ENCODE results near the gene JUP. TPM values are rescaled to one million over a fixed set of nuclear protein-coding genes. Genes with fewer than 3 reads are reported as not detected.

JUP gene
- total and polyA plus RNA-seq, 2 of the 13 experiments (the other 11 are each of a cell fraction or from before 2014, with no cell fraction given), result 12.1 to 20.6 TPM

DNA sequence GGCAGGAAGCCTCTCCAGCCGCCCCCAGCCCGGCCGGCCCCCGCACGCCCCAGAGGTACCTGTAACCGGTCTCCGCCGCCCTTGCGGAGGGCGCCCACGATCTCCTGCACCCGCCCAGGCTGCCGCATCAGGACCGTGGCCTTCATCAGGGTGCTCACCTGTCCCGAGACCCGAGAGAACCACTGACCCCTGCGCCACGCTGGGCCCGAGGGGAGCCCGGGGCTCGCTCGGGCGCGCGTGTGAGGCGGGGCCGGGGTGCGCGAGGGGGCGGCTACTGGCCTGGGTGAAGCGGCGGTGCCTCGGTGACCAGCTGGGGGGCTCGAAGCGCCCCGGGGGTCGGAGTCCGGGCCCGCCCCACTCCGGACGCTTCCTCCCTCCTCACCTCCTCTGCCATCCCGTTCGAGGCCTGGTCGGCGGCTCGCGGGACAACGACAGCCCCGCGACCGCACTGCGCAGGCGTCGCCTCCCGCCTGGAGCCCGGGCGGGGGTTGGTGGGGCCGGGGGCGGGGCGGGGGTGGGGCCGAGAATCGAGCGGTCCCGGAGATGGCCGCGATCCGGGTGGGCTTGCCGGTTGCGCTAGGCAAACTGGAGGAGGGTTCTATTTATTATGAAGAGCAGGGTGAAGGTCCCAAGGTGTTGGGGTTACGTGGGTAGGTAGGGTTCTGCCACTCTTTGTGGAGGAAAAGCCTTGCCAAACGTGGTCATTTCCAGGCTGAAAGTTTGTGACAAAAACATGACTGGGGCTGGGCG, 49.5 kb upstream of the JUP start, which contains the start of gene NT5C3B (continued):
- TF ChIP-seq, protein P1, sequence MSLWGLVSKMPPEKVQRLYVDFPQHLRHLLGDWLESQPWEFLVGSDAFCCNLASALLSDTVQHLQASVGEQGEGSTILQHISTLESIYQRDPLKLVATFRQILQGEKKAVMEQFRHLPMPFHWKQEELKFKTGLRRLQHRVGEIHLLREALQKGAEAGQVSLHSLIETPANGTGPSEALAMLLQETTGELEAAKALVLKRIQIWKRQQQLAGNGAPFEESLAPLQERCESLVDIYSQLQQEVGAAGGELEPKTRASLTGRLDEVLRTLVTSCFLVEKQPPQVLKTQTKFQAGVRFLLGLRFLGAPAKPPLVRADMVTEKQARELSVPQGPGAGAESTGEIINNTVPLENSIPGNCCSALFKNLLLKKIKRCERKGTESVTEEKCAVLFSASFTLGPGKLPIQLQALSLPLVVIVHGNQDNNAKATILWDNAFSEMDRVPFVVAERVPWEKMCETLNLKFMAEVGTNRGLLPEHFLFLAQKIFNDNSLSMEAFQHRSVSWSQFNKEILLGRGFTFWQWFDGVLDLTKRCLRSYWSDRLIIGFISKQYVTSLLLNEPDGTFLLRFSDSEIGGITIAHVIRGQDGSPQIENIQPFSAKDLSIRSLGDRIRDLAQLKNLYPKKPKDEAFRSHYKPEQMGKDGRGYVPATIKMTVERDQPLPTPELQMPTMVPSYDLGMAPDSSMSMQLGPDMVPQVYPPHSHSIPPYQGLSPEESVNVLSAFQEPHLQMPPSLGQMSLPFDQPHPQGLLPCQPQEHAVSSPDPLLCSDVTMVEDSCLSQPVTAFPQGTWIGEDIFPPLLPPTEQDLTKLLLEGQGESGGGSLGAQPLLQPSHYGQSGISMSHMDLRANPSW (CRISPR knock-in tag; IDR thresholded peaks at IDR 0.05; ENCODE audit: borderline replicate concordance), result no peak
- TF ChIP-seq MED8 (CRISPR knock-in tag; IDR thresholded peaks at IDR 0.05; ENCODE audit: insufficient replicate concordance) (no peak), HMGXB3 (CRISPR knock-in tag; IDR thresholded peaks at IDR 0.05; ENCODE audit: borderline replicate concordance) (no peak), ZNF468 (CRISPR knock-in tag; IDR thresholded peaks at IDR 0.05) (no peak), ZNF713 (CRISPR knock-in tag; IDR thresholded peaks at IDR 0.05) (no peak), MBD4 (IDR thresholded peaks at IDR 0.05; ENCODE audit: borderline replicate concordance, low read length) (no peak), ZFP90 (CRISPR knock-in tag; IDR thresholded peaks at IDR 0.05; ENCODE audit: borderline replicate concordance) (no peak), ATF1 (CRISPR knock-in tag; IDR thresholded peaks at IDR 0.05) (no peak), RBFOX2 (IDR thresholded peaks at IDR 0.05; ENCODE audit: low read depth, low read length) (peak; percentile 83), SAP130 (CRISPR knock-in tag; IDR thresholded peaks at IDR 0.05; ENCODE audit: low read depth) (peak; percentile 70), ZNF619 (CRISPR knock-in tag; IDR thresholded peaks at IDR 0.05) (no peak), ZNF563 (CRISPR knock-in tag; IDR thresholded peaks at IDR 0.05) (peak; percentile 83), ELF3 (CRISPR knock-in tag; IDR thresholded peaks at IDR 0.05) (0 out of 2 replicates have a peak, but pooled peaks have one; percentile 8), ESRRA (CRISPR knock-in tag; IDR thresholded peaks at IDR 0.05; ENCODE audit: low read depth) (peak; percentile 46; the same call in 1 of the 2 replicates), ZSCAN25 (CRISPR knock-in tag; IDR thresholded peaks at IDR 0.05) (peak; percentile 78), ETV6 (CRISPR knock-in tag; conservative IDR thresholded peaks at IDR 0.05) (peak; percentile 69; the same call in 1 of the 2 replicates), ARID2 (CRISPR knock-in tag; IDR thresholded peaks at IDR 0.05; ENCODE audit: borderline replicate concordance) (no peak), ZNF121 (CRISPR knock-in tag; IDR thresholded peaks at IDR 0.05) (0 out of 2 replicates have a peak, but pooled peaks have one; percentile 49), ZNF772 (CRISPR knock-in tag; IDR thresholded peaks at IDR 0.05) (peak; percentile 62; the same call in 1 of the 2 replicates), TARDBP (CRISPR knock-in tag; IDR thresholded peaks at IDR 0.05) (0 out of 2 replicates have a peak, but pooled peaks have one; percentile 28)
- TF ChIP-seq, protein P2, sequence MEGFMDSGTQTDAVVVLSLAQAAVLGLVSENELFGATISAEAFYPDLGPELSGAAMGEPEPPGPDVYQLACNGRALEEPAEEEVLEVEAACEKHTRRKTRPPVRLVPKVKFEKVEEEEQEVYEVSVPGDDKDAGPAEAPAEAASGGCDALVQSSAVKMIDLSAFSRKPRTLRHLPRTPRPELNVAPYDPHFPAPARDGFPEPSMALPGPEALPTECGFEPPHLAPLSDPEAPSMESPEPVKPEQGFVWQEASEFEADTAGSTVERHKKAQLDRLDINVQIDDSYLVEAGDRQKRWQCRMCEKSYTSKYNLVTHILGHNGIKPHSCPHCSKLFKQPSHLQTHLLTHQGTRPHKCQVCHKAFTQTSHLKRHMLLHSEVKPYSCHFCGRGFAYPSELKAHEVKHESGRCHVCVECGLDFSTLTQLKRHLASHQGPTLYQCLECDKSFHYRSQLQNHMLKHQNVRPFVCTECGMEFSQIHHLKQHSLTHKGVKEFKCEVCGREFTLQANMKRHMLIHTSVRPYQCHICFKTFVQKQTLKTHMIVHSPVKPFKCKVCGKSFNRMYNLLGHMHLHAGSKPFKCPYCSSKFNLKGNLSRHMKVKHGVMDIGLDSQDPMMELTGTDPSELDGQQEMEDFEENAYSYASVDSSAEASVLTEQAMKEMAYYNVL (CRISPR knock-in tag; IDR thresholded peaks at IDR 0.05; ENCODE audit: borderline replicate concordance), result peak; percentile 73
